ENCODE data around the gene TMEM263.
"Not testable (repeated sequence)": the region's sequence is repeated elsewhere in the genome, so short reads cannot be mapped to it uniquely, and the experiment has no call there.

TMEM263 gene

DNA sequence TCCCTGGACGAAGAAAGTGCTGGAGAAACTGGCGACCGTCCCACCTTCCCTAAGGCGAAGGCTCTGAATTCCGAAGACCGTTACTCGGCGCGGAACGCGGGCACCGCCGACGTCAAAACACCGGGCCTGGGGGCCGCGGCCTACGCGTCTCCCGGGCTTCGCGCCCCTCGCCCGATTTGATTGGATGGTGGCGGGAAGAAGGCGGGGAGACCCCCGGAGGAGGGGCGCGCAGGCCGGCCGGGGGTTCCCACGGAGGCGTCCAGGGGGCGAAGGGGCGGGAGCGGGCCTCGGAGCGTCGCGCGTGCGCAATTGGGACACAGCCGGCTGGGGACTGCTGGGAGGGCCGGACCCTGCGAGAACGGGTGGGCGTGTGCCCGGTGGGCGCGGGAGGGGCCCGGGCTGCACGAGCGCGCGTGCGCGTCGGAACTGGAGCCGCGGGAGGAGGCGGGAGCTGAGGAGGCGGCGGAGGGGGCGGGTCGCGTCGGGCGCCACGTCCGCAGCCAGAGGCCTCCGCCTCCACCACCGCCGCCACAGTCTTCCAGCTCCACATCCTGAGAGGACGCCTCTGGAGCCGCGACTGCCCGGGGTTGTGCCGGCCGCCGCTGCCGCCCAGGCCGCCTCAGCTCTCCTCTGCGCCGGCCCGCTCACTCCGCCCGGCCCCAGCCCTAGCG is at the start of gene TMEM263:
TMEM263 (plus strand) TSS at position 531 of the 671 bp plus-strand sequence. CDS start 11,210 bp downstream, outside the sequence.
- intact Hi-C loops (cut with DNase I): loop anchor here (2.0 to 5.0 kb wide), 2 partner anchors 31 to 137 kb away; partner anchors contain the start of genes CRY1 and MTERF2
- DNase-seq: peak; percentile 67 to 96 (median 90)

DNA sequence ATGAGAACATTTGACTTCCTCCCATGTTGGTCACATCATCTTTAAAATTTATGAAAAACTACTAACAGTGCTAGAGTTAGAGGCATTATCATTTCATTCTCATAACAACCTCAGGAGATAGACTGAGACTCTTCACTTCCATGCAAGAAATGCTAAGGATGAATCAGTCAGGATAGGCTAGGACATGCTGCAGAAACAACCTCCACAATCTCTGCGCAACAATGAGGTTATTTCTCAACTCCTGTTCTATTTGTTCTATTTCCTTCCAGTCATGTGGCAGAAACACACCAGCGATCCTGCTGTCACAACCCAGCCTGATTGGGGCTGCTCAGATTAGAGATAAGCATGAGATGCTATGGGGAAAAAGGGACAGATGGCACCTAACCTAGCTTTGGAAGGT is 49.0 kb upstream of the TMEM263 start:
- no peak for DNase-seq
- intact Hi-C loops (cut with DNase I): no loop called here

DNA sequence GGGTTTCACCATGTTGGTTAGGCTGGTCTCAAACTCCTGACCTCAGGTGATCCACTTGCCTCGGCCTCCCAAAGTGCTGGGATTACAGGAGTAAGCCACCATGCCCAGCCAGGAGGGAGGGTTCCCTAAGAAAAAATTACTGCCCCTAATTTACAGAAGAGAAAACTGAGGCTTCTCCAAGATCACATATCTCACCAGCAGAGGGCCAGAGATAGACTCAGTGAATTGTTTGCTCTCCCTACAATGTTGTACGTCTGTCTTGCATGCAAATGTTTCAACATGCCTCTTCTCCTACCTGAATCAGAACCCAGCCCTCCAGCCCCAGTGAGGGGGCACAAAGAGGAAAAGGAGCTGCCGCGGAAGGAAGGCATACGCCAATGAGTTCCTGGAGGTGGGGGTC is 48.3 kb upstream of the TMEM263 start:
- intact Hi-C loops (cut with DNase I): no loop called here
- no peak for DNase-seq

DNA sequence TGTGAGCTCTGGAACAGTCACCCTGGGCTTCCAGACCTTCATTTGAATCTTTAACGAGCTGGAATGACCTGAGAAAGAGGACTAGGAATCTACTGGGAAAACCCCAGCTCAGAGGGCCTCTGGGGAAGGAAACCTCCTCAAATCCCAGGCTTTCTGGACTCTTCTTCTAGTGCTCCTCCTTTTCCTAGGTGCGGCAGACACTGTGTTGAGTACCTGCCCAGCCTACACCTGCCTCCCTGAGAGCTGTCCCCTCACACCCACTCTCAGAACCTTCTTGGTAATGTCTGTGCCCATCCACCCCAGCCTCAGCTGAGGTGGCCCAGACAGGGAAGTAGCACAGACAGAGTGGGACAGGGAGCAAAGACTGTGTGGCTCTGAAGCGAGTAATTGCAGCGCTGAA is 47.9 kb upstream of the TMEM263 start:
- DNase-seq: no peak
- intact Hi-C loops (cut with DNase I): no loop called here

- DNase-seq: no peak
- intact Hi-C loops (cut with DNase I): no loop called here
Measured at GRCh38 chr12:106908561-106908960, 47.1 kb upstream of the TMEM263 start.

GRCh38 chr12:106910202-106910601 is 45.5 kb upstream of the TMEM263 start:
- no peak for DNase-seq
- intact Hi-C loops (cut with DNase I): loop anchor here (10.0 kb wide), 1 partner anchor 315 kb away; no protein-coding TSS in a partner anchor

DNA sequence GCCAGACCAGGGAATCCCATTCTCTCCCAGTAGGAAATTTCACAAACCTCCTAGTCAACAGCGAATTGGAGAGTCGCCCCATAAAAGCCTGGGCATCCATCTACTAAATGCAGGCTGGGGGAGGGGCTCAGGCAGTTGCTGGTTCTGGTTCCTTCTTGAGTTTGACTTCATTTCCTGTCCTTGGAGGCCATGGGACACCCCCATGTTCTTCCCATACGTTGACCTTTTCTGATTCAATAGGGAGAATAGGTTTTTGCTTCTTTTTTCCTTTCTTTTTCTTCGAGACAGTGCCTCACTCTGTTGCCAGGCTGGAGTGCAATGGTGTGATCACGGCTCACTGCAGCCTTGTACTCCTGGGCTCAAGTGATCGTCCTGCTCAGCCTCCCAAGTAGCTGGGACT is 44.1 kb upstream of the TMEM263 start:
- intact Hi-C loops (cut with DNase I): loop anchor here (10.0 kb wide), 1 partner anchor 317 kb away; no protein-coding TSS in a partner anchor
- DNase-seq: no peak

- intact Hi-C loops (cut with DNase I): loop anchor here (10.0 kb wide), 1 partner anchor 319 kb away; no protein-coding TSS in a partner anchor
- DNase-seq: no peak
Measured at GRCh38 chr12:106913456-106913855, 42.3 kb upstream of the TMEM263 start.

DNA sequence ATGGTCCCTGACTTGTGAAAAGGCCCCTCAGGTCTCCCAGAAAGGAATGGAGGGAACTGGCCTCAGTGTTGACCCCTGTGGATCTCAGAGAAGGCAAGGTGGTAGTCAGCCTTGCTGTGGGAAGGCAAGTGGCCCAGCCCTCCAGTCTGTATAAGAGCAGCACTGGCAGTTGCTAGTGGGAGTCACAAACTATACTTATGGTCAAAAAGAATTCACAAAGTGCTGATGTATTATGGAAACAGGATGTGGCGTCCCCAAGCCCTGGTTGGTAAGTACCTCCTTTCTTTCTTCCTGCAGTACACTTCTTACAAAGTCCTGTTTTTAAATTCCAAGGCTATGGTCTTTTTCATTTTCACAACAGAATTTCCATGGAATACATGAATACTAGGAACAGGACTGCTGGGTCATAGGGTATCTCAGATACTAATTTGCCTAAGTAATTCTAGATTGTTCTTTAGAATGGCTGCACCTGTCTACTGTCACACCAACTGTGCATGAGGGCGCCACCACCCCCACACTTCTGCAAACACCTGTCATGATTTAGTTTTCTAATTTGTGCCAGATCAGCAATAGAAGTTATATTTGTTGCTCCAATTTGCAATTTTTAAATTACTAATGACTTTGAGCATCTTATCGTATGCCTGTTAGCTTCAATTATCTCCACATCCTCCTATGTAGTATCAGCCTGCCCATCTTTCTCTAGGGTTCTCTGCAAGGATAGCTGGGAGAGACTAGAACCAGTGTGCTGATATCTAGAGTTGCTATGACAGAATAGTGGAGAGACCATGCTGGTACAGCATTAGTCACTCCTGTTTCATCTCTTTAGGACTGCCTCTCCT is 40.7 kb upstream of the TMEM263 start:
- intact Hi-C loops (cut with DNase I): loop anchor here (5.0 to 10.0 kb wide), 2 partner anchors 320 to 528 kb away; no protein-coding TSS in a partner anchor
- DNase-seq: peak in 7 of 42 donors; percentile 10 to 54 (median 28)

- no peak for DNase-seq
- intact Hi-C loops (cut with DNase I): loop anchor here (5.0 to 10.0 kb wide), 2 partner anchors 321 to 528 kb away; no protein-coding TSS in a partner anchor
Measured at GRCh38 chr12:106915635-106916026, 40.1 kb upstream of the TMEM263 start.

DNA sequence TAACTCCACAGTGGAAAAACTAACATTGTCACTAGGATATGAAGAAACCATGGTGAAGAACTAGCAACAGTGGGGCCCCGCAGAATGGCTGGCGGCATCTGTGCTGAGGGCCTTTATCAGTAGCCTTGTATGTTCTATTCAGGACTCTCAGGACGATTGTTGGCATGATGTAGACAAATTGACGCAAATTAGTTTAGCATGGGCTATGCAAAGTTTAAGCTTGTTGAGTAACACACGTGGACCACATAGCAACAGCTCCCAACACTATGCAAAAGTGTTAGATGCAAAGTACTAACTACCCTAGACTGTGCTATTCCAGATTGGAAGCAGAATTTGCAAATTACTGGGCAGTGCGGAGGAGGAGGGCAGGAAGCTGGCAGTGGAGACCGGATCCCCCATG is 38.2 kb upstream of the TMEM263 start:
- intact Hi-C loops (cut with DNase I): loop anchor here (5.0 to 10.0 kb wide), 2 partner anchors 323 to 530 kb away; no protein-coding TSS in a partner anchor
- DNase-seq: no peak

DNA sequence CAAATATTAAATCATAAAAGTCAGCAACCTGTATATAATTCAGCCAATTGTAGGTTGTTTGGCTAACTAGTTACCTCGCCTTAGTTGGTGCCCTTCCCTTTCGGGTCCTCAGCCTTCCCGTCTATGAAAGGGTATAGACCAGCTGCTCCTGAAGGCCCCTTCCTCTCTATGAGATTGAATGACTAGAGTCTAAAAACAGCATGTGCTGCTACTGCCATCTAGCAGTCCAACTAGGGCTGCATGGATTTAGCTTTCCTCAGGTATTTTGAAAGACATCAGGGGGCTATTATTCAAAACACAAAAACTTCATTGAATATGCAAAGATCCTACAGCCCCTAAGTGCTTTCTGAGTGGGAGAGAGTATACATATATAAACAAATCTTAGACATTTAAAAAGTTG is 37.0 kb upstream of the TMEM263 start:
- intact Hi-C loops (cut with DNase I): loop anchor here (5.0 to 10.0 kb wide), 2 partner anchors 324 to 531 kb away; no protein-coding TSS in a partner anchor
- peak in 10 of 42 donors; percentile 6 to 50 (median 21) for DNase-seq

DNA sequence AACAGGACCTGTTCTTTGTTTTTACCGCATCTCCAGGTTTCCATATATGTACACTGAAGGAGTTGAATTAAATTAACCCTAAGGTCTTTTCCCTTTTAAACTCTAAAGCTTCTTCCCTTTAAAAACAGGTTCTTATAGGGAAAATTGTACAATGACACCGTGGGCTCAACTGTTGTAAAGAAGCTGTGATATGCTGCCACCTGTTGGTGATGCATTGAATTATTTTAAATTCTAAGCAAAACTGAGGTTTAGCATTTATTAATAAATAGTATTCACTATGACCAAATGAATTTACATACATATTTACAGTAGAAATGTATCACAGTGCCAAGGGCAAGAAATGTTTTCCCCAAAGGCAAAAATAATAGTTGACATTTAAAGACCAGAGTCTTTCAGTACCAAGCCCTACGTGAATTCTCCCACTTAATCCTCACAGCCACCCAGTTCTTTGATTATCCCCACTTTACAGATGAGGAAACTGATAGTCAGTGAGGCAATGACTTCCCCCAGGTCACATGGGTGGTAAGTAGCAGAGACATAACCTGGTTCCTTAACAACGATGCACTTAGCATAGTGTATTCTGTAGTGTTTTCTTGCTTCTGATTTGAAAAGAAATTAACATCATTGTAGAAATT is 35.7 kb upstream of the TMEM263 start:
- peak in 10 of 42 donors; percentile 18 to 61 (median 32) for DNase-seq
- intact Hi-C loops (cut with DNase I): loop anchor here (5.0 to 10.0 kb wide), 2 partner anchors 325 to 533 kb away; no protein-coding TSS in a partner anchor

DNA sequence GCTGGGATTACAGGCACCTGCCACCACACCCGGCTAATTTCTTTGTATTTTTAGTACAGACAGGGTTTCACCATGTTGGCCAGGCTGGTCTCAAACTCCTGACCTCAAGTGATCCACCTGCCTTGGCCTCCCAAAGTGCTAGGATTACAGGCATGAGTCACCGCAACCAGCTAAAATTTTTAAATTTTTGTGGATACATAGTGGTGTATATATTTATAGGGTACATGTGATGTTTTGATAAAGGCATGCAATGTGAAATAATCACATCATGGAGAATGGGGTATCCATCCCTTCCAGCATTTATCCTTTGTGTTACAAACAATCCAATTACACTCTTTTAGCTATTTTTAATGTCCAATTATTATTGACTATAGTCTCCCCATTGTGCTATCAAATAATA is 33.7 kb upstream of the TMEM263 start:
- DNase-seq; intact Hi-C loops (cut with DNase I): not testable (repeated sequence)

DNA sequence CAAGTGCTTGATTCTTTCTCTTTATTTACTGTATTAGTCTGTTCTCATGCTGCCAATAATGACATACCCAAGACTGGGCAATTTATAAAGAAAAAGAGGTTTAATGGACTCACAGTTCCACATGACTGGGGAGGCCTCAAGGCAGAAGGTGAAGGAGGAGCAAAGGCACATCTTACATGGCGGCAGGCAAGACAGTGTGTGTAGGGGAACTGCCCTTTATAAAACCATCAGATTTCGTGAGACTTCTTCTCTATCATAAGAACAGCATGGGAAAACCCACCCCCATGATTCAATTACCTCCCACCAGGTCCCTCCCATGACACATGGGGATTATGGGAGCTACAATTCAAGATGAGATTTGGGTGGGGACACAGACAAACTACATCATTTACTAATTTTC is 32.1 kb upstream of the TMEM263 start:
- DNase-seq; intact Hi-C loops (cut with DNase I): not testable (repeated sequence)

- intact Hi-C loops (cut with DNase I): no loop called here
- no peak for DNase-seq
Measured at GRCh38 chr12:106924268-106924861, 31.3 kb upstream of the TMEM263 start.

DNA sequence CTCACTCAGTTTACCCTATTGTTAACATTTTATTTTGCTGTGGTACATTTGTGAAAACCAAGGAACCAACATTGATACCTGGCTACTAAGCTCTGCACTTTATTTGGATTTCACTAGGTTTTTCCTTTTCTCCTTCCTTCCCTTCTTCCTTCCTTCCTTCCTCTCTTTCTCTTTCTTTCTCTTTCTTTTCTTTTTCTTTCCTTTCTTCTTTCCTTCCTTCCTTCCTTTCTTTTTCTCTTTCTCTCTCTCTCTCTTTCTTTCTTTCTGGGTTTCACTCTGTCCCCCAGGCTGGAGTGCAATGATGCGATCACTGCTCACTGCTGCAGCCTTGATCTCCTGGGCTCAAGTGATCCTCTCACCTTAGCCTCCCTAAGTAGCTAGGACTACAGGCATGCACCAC is 29.1 kb upstream of the TMEM263 start:
- no peak for DNase-seq
- intact Hi-C loops (cut with DNase I): no loop called here

DNA sequence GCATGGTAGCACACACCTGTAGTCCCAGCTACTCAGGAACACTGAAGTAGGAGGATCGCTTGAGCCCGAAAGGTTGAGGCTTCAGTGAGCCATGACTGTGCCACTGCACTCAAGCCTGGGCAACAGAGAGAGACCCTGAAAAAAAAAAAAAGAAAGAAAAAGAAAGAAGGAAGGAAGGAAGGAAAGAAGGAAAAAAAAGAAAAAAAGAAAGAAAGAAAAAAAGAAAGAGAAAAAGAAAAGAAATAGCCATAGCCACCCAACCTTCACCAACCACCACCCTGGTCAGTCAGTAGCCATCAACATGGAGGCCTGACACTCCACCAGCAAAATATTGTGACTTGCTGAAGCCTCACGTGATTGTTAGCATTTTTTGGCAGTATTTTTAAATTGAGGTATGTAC is 21.4 kb upstream of the TMEM263 start:
- intact Hi-C loops (cut with DNase I): no loop called here
- DNase-seq: no peak
